Neural cell (in vitro differentiated cells): ENCODE results near the gene UNC45A.

Source experiments
- CTCF ChIP-seq: fragments of 450-650 bp; IDR thresholded peaks from 2 replicates; pipeline ENCODE4 v1.5.1; 2014; ENCODE audit warnings: antibody characterized with exemption, mild to moderate bottlenecking, moderate library complexity; ENCODE audit not compliant: poor library complexity, severe bottlenecking
- EP300 ChIP-seq: fragments of 450-650 bp; conservative IDR thresholded peaks from 2 replicates; pipeline ENCODE4 v1.6.1; 2014; ENCODE audit warnings: antibody characterized with exemption, mild to moderate bottlenecking, moderate library complexity; ENCODE audit not compliant: poor library complexity, severe bottlenecking
- EZH2 ChIP-seq: fragments of 200-600, 300-800 bp; shearing (Covaris generic), sonication (generic); IDR thresholded peaks from 2 replicates; pipeline ENCODE4 v1.6.1; 2014; ENCODE audit warnings: antibody characterized with exemption, low read length, borderline replicate concordance, mild to moderate bottlenecking; ENCODE audit not compliant: insufficient read depth, poor library complexity, severe bottlenecking
- POLR2AphosphoS5 ChIP-seq: IDR thresholded peaks from 2 replicates; pipeline ENCODE4 v1.6.1; 2012
- RAD21 ChIP-seq: fragments of 450-650 bp; conservative IDR thresholded peaks from 2 replicates; pipeline ENCODE4 v1.6.1; 2014; ENCODE audit warnings: antibody characterized with exemption, mild to moderate bottlenecking, moderate library complexity
- REST ChIP-seq: IDR thresholded peaks from 2 replicates; pipeline ENCODE4 v1.6.1; 2012; ENCODE audit warnings: borderline replicate concordance
- SMC3 ChIP-seq: fragments of 450-650 bp; conservative IDR thresholded peaks from 2 replicates; pipeline ENCODE4 v1.6.1; 2014; ENCODE audit warnings: antibody characterized with exemption, mild to moderate bottlenecking, moderate library complexity; ENCODE audit not compliant: poor library complexity

- TF ChIP-seq POLR2AphosphoS5 = no peak
- no peak for TF ChIP-seq CTCF
- TF ChIP-seq EZH2 = no peak
- no peak for TF ChIP-seq EP300
- TF ChIP-seq REST = no peak
- no peak for TF ChIP-seq SMC3
- no peak for TF ChIP-seq RAD21
These were observed 25.4 kb downstream of the UNC45A start for GRCh38 chr15:90960298-90961091.
